ENCODE data around the gene LYRM9. TPM values are rescaled to one million over a fixed set of nuclear protein-coding genes. Genes with fewer than 3 reads are reported as not detected.

Gene LYRM9
- total RNA-seq, 4 donors from 2014 or later = 14.0 to 33.5 (median 22.8) TPM

DNA sequence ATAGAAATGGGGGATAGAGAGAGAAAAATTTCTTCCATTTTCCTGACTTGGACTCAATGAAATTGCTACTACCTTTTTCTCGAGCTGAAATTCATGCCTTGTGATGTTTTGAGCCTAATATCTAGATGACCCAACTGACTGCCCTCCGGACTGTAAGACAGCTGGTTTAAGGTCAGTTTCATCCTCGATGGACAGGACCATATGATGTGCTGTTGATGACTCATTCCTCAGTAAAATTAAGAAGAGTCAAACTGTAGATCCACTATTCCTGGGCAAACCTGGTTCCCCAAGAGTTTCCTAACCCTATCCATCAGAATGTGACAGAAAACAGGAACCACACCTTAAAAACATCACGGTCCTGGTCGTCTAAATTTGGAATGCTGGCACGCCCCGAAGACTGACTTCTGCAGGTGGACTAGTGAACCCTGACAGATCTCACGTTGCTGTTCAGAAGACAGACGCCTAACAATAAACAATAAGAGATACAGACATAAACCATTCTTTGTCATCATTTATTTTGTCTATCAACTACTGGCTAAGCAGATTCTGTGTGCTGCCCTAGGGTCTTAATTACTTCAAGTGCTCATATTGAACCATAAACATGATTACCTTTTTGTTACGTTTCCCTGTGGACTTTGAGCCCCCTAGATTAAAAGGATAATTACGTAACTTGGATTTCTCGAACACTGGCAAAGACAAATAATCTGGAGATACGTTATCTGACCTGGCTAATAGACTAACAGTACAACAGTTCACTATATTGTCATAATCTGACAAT lies 47.7 kb downstream of the LYRM9 start:
- TF ChIP-seq, protein P1, sequence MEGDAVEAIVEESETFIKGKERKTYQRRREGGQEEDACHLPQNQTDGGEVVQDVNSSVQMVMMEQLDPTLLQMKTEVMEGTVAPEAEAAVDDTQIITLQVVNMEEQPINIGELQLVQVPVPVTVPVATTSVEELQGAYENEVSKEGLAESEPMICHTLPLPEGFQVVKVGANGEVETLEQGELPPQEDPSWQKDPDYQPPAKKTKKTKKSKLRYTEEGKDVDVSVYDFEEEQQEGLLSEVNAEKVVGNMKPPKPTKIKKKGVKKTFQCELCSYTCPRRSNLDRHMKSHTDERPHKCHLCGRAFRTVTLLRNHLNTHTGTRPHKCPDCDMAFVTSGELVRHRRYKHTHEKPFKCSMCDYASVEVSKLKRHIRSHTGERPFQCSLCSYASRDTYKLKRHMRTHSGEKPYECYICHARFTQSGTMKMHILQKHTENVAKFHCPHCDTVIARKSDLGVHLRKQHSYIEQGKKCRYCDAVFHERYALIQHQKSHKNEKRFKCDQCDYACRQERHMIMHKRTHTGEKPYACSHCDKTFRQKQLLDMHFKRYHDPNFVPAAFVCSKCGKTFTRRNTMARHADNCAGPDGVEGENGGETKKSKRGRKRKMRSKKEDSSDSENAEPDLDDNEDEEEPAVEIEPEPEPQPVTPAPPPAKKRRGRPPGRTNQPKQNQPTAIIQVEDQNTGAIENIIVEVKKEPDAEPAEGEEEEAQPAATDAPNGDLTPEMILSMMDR (IDR thresholded peaks at IDR 0.05; ENCODE audit: low read depth) = no peak

DNA sequence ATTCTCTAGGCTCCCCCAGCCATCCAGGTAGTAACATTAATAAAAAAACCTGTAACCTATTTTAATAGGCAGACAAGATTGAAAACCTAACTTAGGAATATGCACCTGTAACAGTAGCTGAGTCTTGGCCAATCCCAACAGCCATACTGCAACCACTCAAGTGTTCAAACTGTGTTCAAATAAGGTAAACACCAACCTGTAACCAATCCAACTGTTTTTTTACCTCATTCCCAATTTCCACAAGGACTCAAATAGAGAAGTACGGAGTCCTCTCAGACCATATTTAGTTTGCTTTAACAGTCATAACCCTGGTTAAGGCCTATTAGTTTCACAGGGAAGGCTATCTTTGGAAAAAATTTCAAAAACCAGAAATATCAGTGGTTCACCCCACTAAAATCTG lies 52.5 kb downstream of the LYRM9 start:
- TF ChIP-seq, protein P1 (IDR thresholded peaks at IDR 0.05; ENCODE audit: low read depth) = no peak

DNA sequence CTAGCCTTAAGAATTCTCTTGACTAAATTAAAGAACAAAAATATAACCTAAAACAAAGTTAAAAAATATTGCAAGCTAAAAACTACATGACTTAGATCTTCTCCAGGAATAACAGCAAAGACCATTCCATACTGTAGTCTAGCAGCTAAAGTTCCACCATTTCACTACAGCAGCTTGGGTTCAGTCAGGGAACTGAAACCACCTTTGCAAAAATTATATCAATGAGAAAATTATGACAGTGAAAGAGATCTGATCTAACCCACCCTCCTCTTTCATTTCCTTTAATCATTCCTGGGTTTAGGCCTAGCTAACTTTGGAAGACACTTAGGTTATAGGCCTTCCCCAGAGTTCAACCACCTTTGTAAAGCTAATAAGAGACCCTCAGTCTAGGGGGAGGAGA lies 56.5 kb downstream of the LYRM9 start:
- TF ChIP-seq, protein P1 (IDR thresholded peaks at IDR 0.05; ENCODE audit: low read depth) = no peak

DNA sequence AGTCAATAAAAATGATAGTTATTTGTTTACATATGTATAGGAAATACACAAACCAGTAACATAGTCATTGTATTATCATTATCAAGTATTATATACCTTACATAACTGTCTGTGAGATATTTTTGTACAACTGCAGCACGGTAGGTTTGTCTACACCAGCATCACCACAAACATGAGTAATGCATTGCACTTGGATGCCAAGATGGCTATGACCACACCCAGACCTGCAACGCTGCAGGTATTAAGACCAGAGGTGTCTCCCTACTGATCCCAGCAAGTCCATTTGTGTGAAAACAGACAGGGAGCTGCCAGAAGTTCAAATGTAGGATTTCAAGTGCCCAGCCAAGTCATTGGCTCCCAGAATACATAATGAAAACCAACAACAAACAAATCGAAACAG lies 58.6 kb downstream of the LYRM9 start:
- TF ChIP-seq, protein P1 (IDR thresholded peaks at IDR 0.05; ENCODE audit: low read depth) = no peak

DNA sequence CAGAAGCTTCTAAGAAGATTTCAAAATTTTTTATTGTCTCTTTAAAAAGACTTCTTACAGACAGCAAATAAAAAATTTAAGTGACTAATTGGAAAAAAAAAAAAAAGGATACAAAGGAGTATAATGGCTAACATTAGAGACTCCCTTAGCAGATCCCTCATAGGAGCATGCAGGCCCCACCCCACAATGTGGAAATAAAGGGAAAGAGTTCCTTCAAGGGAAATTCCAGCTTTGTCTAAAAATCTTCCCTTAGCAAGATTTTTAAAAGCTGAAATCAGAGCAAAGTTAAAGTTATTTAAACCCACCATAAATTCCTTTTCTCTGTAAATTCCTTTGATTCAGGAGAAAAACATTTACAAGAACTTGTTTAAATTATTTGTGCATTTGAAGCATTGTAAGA lies 60.3 kb downstream of the LYRM9 start:
- TF ChIP-seq, protein P1 (IDR thresholded peaks at IDR 0.05; ENCODE audit: low read depth) = no peak

Other genes with a start within 250 kb of the LYRM9 start
- gene NOS2, start 92.8 kb downstream of the LYRM9 start, total RNA-seq = under 1 TPM in 1 of 4 donors, not detected in 3; 0.22 TPM
- 10 to 100 TPM; 18.1 to 33.4 (median 22.8) TPM for gene NLK, start 149.3 kb upstream of the LYRM9 start, total RNA-seq